Measurements from ENCODE around the gene ATP1B4. TPM values are rescaled to one million over a fixed set of nuclear protein-coding genes. Genes with fewer than 3 reads are reported as not detected.

ATP1B4 gene
- total and polyA plus RNA-seq, 9 of the 15 experiments (the other 6 are each of a cell fraction or from before 2014, with no cell fraction given), result 0.04 to 0.18 TPM; not detected in 7

- TF ChIP-seq CBX5 (IDR thresholded peaks at IDR 0.05; ENCODE audit: borderline replicate concordance, low read depth) (0 out of 2 replicates have a peak, but pooled peaks have one; percentile 17), FOXO4 (CRISPR knock-in tag; IDR thresholded peaks at IDR 0.05) (no peak), ZNF212 (CRISPR knock-in tag; IDR thresholded peaks at IDR 0.05) (no peak), BCOR (IDR thresholded peaks at IDR 0.05) (no peak), SRSF1 (IDR thresholded peaks at IDR 0.05; ENCODE audit: low read depth, low read length) (no peak), FOSL1 (tag; conservative IDR thresholded peaks at IDR 0.05) (peak; percentile 58), CTCFL (IDR thresholded peaks at IDR 0.05; ENCODE audit: borderline replicate concordance, insufficient read depth, low read depth, low read length, poor library complexity, severe bottlenecking) (no peak), TRIM28 (IDR thresholded peaks at IDR 0.05) (peak; percentile 23; the same call in 1 of the 2 replicates), ETS2 (tag; IDR thresholded peaks at IDR 0.05; ENCODE audit: borderline replicate concordance, poor library complexity, severe bottlenecking) (no peak), ATF3 (IDR thresholded peaks at IDR 0.05) (peak; percentile 53), ATF3 (CRISPR knock-in tag; conservative IDR thresholded peaks at IDR 0.05) (no peak), STAG1 (CRISPR knock-in tag; IDR thresholded peaks at IDR 0.05; ENCODE audit: borderline replicate concordance) (no peak)
Measured at GRCh38 chrX:120335289-120335688, 26.6 kb upstream of the ATP1B4 start (continued).
